Measurements from ENCODE around the gene APPL2. TPM values are rescaled to one million over a fixed set of nuclear protein-coding genes. Genes with fewer than 3 reads are reported as not detected.

APPL2 gene
- polyA plus RNA-seq, 1 donor: 86.4 TPM

DNA sequence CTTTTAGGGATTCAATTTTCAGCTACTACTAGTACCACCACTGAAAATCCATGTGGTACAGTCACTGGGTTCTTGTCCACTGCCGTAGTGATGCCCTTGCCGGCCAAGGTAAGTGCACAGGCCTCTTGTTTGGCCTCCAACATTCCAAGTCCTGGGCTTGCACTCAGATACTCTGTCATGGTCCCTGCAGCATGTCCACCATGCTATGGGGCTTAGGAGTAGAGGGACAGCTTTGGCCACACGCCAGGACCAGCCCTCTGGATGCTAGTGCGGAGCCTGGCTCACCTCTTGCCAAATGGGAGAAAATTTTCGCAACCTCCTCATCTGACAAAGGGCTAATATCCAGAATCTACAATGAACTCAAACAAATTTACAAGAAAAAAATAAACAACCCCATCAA lies 38.6 kb upstream of the APPL2 start:
- Histone ChIP-seq H3K36me3 (ENCODE audit: control insufficient read depth, insufficient read depth, low read length) (no peaks in the 10 kb centered on the region), H3K9me3 (ENCODE audit: control insufficient read depth, low read depth, low read length) (no peaks in the 10 kb centered on the region), H3K4me3 (ENCODE audit: low read length) (no peak overlapping the region), H3K27me3 (ENCODE audit: control insufficient read depth, insufficient read depth, low read length) (no peaks in the 10 kb centered on the region), H3K4me1 (ENCODE audit: control insufficient read depth, insufficient read depth, low read length) (peaks cover 11% of the 10 kb centered on the region), H3K27ac (ENCODE audit: low read length) (no peak overlapping the region)
- no peak for DNase-seq
- WGBS (ENCODE audit: insufficient coverage, low lambda C conversion rate): no CpG with 5 or more reads among the region's 5 CpGs

DNA sequence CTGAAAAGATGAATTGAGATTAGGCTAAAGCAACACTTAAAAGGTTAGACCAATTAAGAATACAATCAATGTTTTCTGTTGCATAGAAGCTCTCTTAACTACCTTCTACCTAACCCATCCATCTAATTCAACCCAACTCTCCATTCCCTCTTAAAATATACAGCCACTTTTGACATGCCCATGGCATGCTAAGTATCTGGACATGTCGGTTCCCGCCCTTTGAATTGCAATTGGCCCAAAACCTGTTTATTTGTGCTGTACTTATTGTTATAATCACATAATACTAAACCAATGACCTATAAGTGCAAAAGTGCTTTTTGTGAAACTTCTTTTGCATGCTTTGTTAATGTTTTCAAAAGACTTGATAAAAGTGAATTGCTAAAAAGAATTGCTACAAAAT lies 37.6 kb upstream of the APPL2 start:
- WGBS (ENCODE audit: insufficient coverage, low lambda C conversion rate): no CpG with 5 or more reads among the region's 2 CpGs
- H3K27me3 ChIP-seq (ENCODE audit: control insufficient read depth, insufficient read depth, low read length): no peaks in the 10 kb centered on the region

DNA sequence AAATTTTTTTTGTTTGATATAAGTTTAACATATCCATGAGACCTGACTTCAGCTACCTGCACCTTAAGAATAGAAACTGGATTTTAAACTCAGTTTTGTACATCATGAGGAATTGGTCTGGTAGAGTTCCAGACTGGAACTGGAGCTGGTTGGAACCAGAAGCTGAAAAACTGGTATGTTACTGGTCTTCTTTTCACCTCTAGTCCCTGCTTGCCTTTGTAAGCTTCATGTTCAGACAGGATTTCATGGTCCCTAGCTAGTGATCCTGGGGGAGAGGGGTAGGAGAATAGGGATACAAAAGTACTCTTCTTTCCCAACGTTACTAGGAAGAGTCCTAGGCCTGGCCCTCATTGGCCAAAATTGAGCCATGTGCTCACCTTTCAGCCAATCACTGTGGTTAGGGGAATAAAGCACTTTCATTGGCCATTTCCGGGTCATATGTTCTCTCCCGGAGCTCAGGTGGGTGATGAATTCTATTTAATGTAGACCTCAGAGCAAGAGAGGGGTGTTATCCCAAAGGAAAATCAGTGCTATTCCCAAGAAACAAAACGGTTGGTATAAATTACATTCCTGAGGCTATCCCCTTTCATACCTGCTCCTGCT lies 36.9 kb upstream of the APPL2 start:
- Histone ChIP-seq H3K4me3 (ENCODE audit: low read length) (no peak overlapping the region), H3K27me3 (ENCODE audit: control insufficient read depth, insufficient read depth, low read length) (no peaks in the 10 kb centered on the region), H3K9me3 (ENCODE audit: control insufficient read depth, low read depth, low read length) (no peaks in the 10 kb centered on the region), H3K36me3 (ENCODE audit: control insufficient read depth, insufficient read depth, low read length) (no peaks in the 10 kb centered on the region), H3K4me1 (ENCODE audit: control insufficient read depth, insufficient read depth, low read length) (peaks cover 2% of the 10 kb centered on the region), H3K27ac (ENCODE audit: low read length) (no peak overlapping the region)
- WGBS (ENCODE audit: insufficient coverage, low lambda C conversion rate): no CpG with 5 or more reads among the region's 4 CpGs
- DNase-seq: no peak

More for the DNA sequence above, 37.6 kb upstream of the APPL2 start:
- H3K27ac ChIP-seq (ENCODE audit: low read length): no peak overlapping the region
- no peaks in the 10 kb centered on the region for H3K36me3 ChIP-seq (ENCODE audit: control insufficient read depth, insufficient read depth, low read length)
- H3K4me3 ChIP-seq (ENCODE audit: low read length): no peak overlapping the region
- no peaks in the 10 kb centered on the region for H3K9me3 ChIP-seq (ENCODE audit: control insufficient read depth, low read depth, low read length)
- no peak for DNase-seq
- H3K4me1 ChIP-seq (ENCODE audit: control insufficient read depth, insufficient read depth, low read length): peaks cover 9% of the 10 kb centered on the region

DNA sequence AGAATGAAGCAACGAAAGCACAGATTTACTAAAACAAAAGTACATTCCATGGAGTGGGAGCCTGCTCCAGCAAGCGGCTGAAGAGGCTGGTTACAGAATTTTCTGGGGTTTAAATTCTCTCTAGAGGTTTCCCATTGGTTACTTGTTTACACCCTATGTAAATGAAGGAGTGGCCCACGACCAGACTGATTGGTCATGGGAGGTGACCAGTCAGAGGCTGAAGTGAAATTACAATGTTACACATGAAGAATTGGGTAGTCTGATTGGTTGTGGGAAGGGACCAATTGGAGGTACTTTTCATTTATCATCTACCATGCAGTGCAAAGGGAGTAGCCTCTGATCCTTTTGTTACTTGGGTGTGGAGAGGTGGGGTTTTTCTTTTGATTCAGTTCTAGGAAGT lies 36.2 kb upstream of the APPL2 start:
- Histone ChIP-seq H3K9me3 (ENCODE audit: control insufficient read depth, low read depth, low read length) (no peaks in the 10 kb centered on the region), H3K27me3 (ENCODE audit: control insufficient read depth, insufficient read depth, low read length) (no peaks in the 10 kb centered on the region), H3K4me1 (ENCODE audit: control insufficient read depth, insufficient read depth, low read length) (no peaks in the 10 kb centered on the region), H3K36me3 (ENCODE audit: control insufficient read depth, insufficient read depth, low read length) (no peaks in the 10 kb centered on the region), H3K27ac (ENCODE audit: low read length) (no peak overlapping the region), H3K4me3 (ENCODE audit: low read length) (no peak overlapping the region)
- no peak for DNase-seq
- WGBS (ENCODE audit: insufficient coverage, low lambda C conversion rate): no CpG with 5 or more reads among the region's 3 CpGs

DNA sequence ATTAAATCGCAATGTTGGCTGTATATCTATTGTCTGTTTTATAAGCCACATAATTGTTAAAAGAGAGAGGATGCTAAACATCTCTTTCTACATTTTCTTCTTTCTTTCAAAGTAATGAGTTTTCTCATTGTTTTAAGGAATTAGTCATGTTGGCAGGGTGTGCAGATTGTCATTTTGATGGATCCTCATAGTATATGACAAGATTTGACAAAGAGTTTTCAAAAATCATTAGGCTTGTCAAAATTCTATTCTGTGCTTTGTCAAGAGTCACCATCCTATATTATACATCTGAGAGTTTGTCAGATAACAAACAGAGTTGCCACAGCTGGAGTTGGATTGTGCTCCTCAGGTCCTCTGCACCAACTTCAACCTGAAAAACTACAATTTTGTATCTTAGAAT lies 35.4 kb upstream of the APPL2 start:
- no peak overlapping the region for H3K27ac ChIP-seq (ENCODE audit: low read length)
- no peak for DNase-seq
- no peaks in the 10 kb centered on the region for H3K9me3 ChIP-seq (ENCODE audit: control insufficient read depth, low read depth, low read length)
- H3K27me3 ChIP-seq (ENCODE audit: control insufficient read depth, insufficient read depth, low read length): no peaks in the 10 kb centered on the region
- no peak overlapping the region for H3K4me3 ChIP-seq (ENCODE audit: low read length)
- no peaks in the 10 kb centered on the region for H3K4me1 ChIP-seq (ENCODE audit: control insufficient read depth, insufficient read depth, low read length)
- 100% methylated on average over 1 of the region's 1 CpG for WGBS (ENCODE audit: insufficient coverage, low lambda C conversion rate)
- no peaks in the 10 kb centered on the region for H3K36me3 ChIP-seq (ENCODE audit: control insufficient read depth, insufficient read depth, low read length)

DNA sequence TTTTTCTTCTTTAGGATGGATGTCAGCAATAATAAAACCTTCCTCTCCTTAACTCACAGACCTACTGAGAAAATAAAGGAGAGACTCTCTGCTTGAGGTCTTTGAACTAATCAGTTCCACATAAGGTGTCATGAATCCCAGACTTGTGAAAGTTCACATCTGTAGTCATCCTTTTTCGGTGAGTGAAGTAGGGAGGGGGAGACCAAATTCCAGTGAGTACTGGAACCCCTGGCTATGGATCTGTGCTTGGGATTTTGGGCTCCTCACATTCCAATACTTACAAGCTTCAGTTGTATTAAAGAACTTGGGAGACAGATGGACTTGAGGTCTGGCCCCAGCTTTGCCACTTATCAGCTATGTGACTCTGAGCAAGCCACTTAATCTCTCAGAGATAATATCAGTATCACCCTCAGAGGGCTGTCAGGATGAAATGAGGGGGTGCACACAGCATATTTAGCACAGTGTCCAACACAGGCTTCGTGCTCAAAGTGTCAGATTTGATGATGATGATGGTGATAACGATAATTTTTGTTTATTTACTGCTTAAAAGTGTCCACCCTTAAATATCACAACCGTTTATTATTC lies 34.8 kb upstream of the APPL2 start:
- H3K4me3 ChIP-seq (ENCODE audit: low read length): no peak overlapping the region
- H3K27me3 ChIP-seq (ENCODE audit: control insufficient read depth, insufficient read depth, low read length): no peaks in the 10 kb centered on the region
- 47% methylated on average over 2 of the region's 4 CpGs for WGBS (ENCODE audit: insufficient coverage, low lambda C conversion rate)
- no peaks in the 10 kb centered on the region for H3K9me3 ChIP-seq (ENCODE audit: control insufficient read depth, low read depth, low read length)
- no peaks in the 10 kb centered on the region for H3K4me1 ChIP-seq (ENCODE audit: control insufficient read depth, insufficient read depth, low read length)
- no peak for DNase-seq
- H3K36me3 ChIP-seq (ENCODE audit: control insufficient read depth, insufficient read depth, low read length): no peaks in the 10 kb centered on the region
- no peak overlapping the region for H3K27ac ChIP-seq (ENCODE audit: low read length)

DNA sequence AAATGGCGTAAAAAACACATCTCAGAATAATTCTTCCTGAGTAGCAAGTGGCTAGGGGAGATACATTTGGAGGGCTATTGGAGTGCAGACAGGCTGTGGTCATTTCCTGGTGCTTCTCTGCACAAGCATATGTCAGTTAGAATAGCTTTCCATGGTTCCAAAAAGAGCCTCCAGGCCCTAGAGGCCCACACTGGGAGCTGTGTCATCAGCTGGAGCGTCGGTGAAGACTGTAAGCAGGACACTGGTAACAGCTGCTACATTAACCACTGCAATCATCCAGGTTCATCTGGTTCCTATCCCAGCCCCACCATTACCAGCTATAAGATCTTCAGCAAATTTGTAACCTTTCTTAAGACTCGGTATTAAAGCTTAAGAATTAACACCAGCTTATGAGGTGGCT lies 31.7 kb upstream of the APPL2 start:
- no peak for DNase-seq
- Histone ChIP-seq H3K27me3 (ENCODE audit: control insufficient read depth, insufficient read depth, low read length) (no peaks in the 10 kb centered on the region), H3K36me3 (ENCODE audit: control insufficient read depth, insufficient read depth, low read length) (no peaks in the 10 kb centered on the region), H3K27ac (ENCODE audit: low read length) (no peak overlapping the region), H3K9me3 (ENCODE audit: control insufficient read depth, low read depth, low read length) (no peaks in the 10 kb centered on the region), H3K4me1 (ENCODE audit: control insufficient read depth, insufficient read depth, low read length) (no peaks in the 10 kb centered on the region), H3K4me3 (ENCODE audit: low read length) (no peak overlapping the region)
- 100% methylated on average over 1 of the region's 4 CpGs for WGBS (ENCODE audit: insufficient coverage, low lambda C conversion rate)

DNA sequence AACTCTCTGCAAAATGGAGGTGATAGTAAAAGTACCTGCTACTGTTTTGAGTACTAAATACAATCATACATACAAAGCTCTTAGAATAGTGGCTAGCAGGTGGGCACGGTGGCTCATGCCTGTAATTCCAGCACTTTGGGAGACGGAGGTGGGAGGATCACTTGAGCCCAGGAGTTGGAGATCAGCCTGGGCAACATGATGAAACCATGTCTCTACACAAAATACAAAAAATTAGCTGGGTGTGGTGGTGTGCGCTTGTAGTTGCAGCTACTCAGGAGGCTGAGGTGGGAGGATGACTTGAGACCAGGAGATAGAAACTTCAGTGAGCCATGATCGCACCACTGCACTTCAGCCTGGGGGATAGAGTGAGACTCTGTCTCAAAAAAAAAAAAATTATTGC lies 28.8 kb upstream of the APPL2 start:
- Histone ChIP-seq H3K36me3 (ENCODE audit: control insufficient read depth, insufficient read depth, low read length) (no peaks in the 10 kb centered on the region), H3K4me3 (ENCODE audit: low read length) (no peak overlapping the region), H3K4me1 (ENCODE audit: control insufficient read depth, insufficient read depth, low read length) (no peaks in the 10 kb centered on the region), H3K27me3 (ENCODE audit: control insufficient read depth, insufficient read depth, low read length) (no peaks in the 10 kb centered on the region), H3K9me3 (ENCODE audit: control insufficient read depth, low read depth, low read length) (no peaks in the 10 kb centered on the region), H3K27ac (ENCODE audit: low read length) (no peak overlapping the region)
- DNase-seq: no peak
- WGBS (ENCODE audit: insufficient coverage, low lambda C conversion rate): 100% methylated on average over 1 of the region's 4 CpGs

DNA sequence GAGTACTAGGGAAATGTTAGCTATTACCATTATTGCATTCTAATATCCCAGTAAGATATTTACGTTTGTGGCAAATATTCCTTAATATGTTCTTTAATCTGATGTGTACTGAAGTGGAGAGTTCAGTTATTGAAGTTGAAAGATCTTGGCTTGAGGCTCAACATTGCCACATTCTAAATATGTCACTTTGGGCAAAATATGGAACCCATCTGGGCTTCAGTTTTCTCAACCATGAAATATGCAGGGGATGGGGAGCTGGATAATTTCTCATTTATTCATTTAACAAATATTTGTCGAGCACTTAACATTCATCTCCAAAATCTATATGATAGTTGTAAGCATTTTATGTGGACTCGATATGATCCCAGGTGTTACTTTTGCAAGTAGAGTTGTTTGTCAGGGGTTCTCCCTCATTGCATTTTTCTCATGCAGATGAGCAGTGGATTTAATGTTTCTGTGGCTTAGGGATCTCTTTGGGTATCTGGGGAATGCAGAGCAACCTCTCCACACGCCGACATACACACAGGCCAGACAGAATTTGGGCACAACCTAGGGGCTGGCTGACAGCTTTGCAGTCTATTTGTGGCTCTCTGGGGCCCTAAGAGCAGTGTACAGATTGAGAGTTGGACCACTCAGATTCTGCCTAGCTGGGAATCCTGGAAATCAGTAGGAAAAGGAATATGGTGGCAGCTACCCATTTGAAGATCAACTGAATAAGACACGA lies 26.6 kb upstream of the APPL2 start:
- Histone ChIP-seq H3K27ac (ENCODE audit: low read length) (no peak overlapping the region), H3K4me3 (ENCODE audit: low read length) (no peak overlapping the region), H3K9me3 (ENCODE audit: control insufficient read depth, low read depth, low read length) (no peaks in the 10 kb centered on the region), H3K27me3 (ENCODE audit: control insufficient read depth, insufficient read depth, low read length) (no peaks in the 10 kb centered on the region), H3K36me3 (ENCODE audit: control insufficient read depth, insufficient read depth, low read length) (no peaks in the 10 kb centered on the region), H3K4me1 (ENCODE audit: control insufficient read depth, insufficient read depth, low read length) (no peaks in the 10 kb centered on the region)
- no peak for DNase-seq
- no CpG with 5 or more reads among the region's 6 CpGs for WGBS (ENCODE audit: insufficient coverage, low lambda C conversion rate)

DNA sequence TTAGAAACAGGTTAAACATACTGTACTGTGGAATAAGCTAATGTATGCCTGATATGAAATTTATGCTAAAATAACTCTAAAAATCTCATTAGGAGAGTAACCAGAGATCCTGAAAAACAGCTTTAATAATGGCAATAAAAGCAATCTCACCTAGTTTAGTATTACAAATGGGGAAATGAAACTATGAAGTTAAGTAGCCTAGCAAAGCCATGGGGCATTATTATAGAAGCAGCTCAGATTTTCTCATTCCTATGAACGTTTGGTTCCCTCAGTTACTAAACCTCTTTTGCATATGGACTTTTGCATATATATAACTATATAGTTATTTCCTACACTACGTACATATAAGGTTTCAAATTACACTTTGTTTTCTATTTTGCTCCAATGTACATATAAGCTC lies 25.0 kb upstream of the APPL2 start:
- DNase-seq: no peak
- Histone ChIP-seq H3K4me1 (ENCODE audit: control insufficient read depth, insufficient read depth, low read length) (no peaks in the 10 kb centered on the region), H3K4me3 (ENCODE audit: low read length) (no peak overlapping the region), H3K9me3 (ENCODE audit: control insufficient read depth, low read depth, low read length) (no peaks in the 10 kb centered on the region), H3K36me3 (ENCODE audit: control insufficient read depth, insufficient read depth, low read length) (no peaks in the 10 kb centered on the region), H3K27me3 (ENCODE audit: control insufficient read depth, insufficient read depth, low read length) (no peaks in the 10 kb centered on the region), H3K27ac (ENCODE audit: low read length) (no peak overlapping the region)
- 100% methylated on average over 1 of the region's 2 CpGs for WGBS (ENCODE audit: insufficient coverage, low lambda C conversion rate)

DNA sequence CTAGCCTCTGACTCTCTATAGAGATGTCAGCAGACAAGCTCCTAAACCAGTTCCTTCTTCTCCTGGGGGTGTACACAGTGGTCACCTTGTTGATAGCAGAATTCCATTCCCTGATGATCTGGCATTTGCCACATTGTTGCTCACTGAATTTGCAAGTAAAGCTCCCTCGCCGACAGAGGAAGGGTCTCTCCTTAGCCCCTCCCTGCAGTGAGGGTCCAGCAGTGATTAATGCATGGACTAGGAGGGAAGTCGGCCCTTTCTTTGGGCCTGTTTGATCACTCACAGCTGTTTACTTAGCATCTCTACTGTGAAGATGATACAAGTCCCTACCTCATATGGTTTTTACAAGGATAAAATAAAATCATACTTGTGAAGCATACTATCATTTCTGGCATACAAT lies 23.3 kb upstream of the APPL2 start:
- WGBS (ENCODE audit: insufficient coverage, low lambda C conversion rate): no CpG with 5 or more reads among the region's 3 CpGs
- Histone ChIP-seq H3K4me1 (ENCODE audit: control insufficient read depth, insufficient read depth, low read length) (no peaks in the 10 kb centered on the region), H3K9me3 (ENCODE audit: control insufficient read depth, low read depth, low read length) (no peaks in the 10 kb centered on the region), H3K27ac (ENCODE audit: low read length) (no peak overlapping the region), H3K36me3 (ENCODE audit: control insufficient read depth, insufficient read depth, low read length) (no peaks in the 10 kb centered on the region), H3K27me3 (ENCODE audit: control insufficient read depth, insufficient read depth, low read length) (no peaks in the 10 kb centered on the region), H3K4me3 (ENCODE audit: low read length) (no peak overlapping the region)
- no peak for DNase-seq
